GM18508 (cell line): Measurements from ENCODE around the gene NCS1.

Experiments used
- ATAC-seq: cut with Tn5 transposase; IDR thresholded peaks from one replicate; pipeline ENCODE4 v1.9.1; 2021; ENCODE audit warnings: moderate number of reproducible peaks; ENCODE audit not compliant: insufficient read depth, unreplicated experiment

Gene NCS1

DNA sequence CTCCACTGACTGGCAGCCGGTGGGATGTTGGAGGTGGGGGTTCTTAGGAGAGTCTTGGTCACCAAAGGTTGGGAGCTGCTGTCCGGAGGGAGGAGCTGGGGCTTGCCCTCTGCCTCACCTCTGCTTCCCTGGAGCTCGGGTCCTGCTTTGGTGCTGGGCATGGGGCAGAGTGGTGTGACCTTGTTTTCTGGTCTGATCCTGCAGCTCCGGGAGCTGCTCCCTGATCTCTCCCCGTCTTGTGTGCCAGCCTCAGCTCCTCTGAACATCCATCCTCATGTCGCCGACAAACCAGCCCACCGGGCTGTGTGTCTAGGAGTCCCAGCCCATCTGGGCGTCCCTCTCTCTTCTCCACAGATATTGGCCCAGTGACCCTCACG lies 112.0 kb downstream of the NCS1 start:
- no peak for ATAC-seq

DNA sequence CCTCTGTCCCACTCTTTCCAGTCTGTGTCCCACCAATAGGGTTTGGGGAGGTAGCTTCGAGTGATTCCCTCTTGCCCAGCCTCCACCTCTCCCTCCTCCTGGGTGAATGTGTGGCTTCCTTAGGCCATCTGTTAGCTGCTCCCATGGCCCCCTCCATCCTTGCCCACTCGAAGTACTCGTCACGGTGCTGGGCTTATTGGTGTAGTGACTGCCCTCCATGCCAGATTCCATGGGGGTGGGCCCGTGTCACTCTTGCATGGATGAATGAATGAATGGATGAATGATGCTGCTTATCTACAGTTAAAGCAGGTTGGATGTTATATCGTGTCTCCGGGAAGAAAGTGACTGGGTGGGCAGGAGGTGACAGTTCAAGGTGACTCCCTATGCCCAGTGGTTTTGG lies 112.5 kb downstream of the NCS1 start:
- ATAC-seq = no peak

DNA sequence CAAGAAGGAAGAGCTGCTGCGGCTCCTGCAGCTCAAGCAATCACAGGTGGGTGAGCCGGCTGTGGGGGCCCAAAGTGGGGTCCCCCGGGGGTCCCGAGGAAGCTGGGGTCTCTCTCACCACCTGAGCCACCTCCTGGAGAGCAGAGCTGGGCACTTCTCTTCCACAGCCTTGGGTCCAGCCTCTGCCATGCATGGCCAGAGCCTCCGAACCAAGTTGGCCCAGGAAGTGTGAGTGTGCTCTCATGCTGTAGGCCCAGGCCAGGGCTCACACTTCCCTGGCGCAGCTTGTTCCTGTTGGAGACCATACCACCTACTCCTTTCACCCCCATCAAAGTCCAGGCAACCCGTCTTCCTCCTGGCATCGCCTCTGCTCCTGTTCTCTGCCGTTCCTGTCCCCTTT lies 113.1 kb downstream of the NCS1 start:
- no peak for ATAC-seq

DNA sequence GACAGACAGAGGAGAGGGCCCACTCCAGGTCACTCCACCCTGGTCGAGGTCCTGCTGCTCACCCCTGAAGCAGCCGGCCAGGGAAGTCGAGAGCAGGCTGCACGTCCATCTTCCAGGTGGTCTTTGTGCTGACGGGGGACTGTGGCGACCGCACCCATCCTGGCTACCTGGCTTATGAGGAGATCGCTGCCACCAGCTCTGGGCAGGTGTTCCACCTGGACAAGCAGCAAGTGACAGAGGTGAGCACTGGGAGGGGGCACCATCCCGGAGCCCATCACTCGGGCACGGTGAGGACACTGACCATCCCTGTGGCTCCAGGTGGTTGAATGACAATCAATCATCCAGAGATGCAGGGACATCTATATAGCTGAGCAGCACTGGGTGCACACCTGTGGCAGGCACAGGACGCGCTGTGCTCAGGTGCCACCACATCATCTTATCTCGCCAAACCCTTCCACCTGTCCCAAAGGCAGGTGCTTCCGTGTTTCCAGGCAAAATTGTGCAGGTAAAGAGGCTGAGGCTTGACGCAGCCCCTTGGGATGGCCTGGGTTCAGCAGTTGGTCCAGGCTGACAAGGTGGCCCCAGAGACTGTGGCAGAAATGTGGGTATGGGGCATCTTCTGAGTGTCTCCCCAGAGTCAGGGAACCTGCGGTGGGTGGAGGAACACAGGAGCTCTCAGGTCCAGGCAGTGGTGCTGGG lies 114.0 kb downstream of the NCS1 start:
- no peak for ATAC-seq
